Subcutaneous adipose tissue (tissue), 4 donors: Measurements from ENCODE around the gene HTT. TPM values are rescaled to one million over a fixed set of nuclear protein-coding genes. Genes with fewer than 3 reads are reported as not detected.

Experiments
- CTCF ChIP-seq: fragments of 450-650 bp; IDR thresholded peaks from one replicate; pipeline ENCODE4 v1.5.1; 2016; ENCODE audit warnings: low read depth, mild to moderate bottlenecking, control low read depth, antibody characterized with exemption, moderate library complexity
- total RNA-seq, 4 donors: library from RNA; depleted of rRNA; stranded (reverse); fragments of >200 nt; gene quantifications; one replicate each; pipeline ENCODE4 v1.1.0, GENCODE V29; 2016

The HTT gene
- total RNA-seq, 4 donors from 2014 or later = 48.2 to 79.3 (median 72.1) TPM

DNA sequence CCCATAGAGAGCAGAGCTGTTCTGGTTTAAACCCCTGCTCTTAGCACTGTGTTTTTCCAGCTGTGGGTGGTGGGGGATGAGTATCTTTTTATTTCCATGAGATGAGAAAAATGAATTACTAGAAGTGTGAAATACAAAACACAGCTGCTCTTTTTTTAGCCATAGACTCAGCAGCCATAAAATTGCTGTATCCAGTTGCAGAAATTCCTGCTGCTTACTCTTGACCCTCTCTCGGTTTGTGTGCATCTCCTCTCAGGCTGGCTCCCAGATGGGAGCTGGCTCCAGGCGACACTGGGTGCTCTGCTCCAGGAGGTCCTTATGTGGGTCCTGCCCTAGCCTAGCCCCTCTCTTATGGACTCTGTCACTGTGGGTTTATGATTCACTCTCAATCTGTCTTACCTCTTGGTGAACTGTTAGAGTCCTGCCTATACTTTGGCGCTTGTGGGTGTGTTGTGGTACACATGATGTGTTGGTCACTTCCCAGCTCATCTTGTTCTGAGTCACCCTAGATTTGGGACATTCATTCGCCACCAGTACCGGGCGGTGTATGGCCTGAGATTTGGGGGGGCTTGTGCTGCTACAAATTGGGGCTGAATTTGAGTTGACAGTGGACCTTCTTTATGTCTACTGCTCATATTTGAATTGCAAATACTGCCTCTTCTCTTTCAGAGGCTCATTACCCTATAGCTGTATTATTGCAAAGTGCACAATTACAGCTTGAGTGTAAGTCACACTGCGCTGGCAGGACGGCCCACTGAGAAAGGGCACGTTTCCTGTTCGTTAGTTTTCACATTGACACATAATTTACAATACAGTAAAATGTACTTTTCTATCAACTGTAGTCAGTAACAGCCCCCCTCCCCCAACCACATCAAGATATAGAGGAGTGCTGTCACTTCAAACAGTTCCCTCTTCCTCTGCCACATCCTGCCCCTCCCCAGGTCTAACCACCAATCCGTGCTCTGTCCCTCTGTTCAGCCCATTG lies 127.5 kb downstream of the HTT start:
- TF ChIP-seq CTCF = no peak

DNA sequence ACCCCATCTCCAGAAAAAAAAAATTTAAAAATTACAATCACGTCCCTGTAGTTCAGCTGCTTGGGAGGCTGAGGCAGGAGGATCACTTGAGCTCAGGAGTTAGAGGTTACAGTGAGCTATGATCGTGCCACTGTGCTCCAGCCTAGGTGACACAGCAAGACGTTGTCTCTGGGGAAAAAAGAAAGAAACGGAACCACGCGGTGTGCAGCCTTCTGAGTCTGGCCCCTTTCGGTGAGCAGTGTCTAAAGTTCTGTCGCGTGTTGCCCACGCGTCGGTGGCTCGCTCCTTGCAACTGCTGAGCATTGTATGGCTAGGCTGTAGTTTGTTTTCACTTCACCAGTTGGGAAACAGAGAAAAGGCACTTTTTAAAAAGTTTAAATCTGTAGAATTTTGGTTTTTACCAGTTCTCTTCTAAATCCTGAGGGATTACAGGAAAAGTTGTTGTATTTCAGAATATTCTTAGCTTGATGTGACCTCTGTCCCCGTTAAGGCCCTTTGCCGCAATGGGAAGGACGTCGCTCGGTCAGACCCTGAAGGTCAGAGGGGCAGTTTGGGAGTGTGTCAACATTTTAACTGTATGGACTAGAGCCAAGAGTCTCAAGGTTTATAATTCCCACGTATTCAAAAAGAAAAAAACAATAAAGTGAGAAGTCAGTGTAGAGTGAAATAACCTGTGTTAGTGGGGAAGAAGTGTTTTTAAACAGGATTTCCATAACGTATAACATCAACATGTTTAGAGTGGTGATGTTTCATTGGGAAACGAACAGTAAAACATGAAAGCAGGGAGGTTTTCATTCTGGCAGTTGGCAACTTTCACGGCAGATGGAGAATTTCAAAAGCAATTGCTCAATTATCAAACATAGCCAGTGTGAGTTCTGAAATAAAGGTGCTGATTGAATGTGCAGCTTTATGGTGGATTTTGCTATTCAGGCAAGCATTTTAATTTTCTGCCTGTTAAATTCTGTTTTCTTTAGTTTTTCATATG lies 128.6 kb downstream of the HTT start:
- no peak for TF ChIP-seq CTCF

DNA sequence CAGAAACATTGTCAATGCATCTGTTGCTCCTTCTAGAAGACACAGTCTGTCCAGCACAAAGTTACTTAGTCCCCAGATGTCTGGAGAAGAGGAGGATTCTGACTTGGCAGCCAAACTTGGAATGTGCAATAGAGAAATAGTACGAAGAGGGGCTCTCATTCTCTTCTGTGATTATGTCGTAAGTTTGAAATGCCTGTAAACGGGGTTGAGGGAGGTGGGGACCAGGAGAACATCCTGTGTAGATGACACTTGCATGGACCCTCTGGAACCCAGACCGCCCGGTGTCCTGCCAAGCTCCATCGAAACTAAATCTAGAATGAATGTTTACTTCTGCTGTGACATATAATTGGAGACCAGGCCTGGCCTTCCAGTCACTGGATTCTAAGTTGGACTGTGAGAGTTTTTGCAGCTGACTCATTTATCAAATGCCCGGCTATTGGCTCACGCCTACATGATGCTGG lies 129.5 kb downstream of the HTT start:
- TF ChIP-seq CTCF = no peak

GRCh38 chr4:3205995-3206394 lies 131.5 kb downstream of the HTT start:
- no peak for TF ChIP-seq CTCF

DNA sequence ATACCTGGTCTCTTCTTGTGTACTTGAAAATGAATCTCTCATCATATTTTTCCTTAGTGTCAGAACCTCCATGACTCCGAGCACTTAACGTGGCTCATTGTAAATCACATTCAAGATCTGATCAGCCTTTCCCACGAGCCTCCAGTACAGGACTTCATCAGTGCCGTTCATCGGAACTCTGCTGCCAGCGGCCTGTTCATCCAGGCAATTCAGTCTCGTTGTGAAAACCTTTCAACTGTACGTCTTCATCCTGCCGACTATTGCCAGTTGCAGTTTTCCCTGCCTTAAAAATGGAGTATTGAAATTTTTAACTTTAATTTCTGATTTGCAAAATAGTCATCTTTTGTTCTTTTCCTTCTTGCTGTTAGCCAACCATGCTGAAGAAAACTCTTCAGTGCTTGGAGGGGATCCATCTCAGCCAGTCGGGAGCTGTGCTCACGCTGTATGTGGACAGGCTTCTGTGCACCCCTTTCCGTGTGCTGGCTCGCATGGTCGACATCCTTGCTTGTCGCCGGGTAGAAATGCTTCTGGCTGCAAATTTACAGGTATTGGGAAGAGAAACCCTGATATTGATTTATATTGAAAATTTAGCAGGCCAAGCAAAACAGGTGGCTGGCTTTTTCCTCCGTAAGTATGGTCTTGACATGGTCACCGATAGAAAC lies 132.1 kb downstream of the HTT start:
- TF ChIP-seq CTCF = no peak

DNA sequence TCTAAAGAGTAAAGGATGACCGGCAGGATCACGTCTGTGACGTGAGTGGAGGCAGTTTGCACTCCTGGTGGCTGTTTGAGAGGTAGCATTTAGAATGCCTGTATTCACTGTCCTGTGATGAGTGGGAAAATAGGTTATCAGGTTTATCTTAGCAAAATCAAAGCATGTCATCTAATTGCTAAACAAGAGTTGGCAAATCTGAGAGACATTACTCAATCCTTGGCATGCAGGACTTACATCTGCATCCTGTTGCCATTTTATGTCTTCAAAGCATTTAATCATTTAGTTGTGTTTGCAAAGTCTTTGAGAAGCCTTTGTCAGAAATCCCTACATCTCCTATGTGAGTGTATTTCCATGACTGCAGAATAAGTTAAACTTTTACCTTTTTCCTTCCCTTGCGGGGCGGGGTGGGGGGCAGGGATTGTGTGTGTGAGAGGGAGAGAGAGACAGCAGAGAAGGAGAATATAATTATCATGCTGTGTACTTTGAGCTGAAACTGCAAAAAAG lies 133.1 kb downstream of the HTT start:
- no peak for TF ChIP-seq CTCF
